GM20431 (cell line): ENCODE results near the gene CCDC50.

Experiments
- in situ Hi-C: fragments of 300-500 bp; cut with MseI, MboI; formaldehyde crosslinking; loops from one replicate; pipeline ENCODE4 v1.15.0; 2020; ENCODE audit warnings: low sequenced_read_pairs; ENCODE audit not compliant: unreplicated experiment

CCDC50 gene

DNA sequence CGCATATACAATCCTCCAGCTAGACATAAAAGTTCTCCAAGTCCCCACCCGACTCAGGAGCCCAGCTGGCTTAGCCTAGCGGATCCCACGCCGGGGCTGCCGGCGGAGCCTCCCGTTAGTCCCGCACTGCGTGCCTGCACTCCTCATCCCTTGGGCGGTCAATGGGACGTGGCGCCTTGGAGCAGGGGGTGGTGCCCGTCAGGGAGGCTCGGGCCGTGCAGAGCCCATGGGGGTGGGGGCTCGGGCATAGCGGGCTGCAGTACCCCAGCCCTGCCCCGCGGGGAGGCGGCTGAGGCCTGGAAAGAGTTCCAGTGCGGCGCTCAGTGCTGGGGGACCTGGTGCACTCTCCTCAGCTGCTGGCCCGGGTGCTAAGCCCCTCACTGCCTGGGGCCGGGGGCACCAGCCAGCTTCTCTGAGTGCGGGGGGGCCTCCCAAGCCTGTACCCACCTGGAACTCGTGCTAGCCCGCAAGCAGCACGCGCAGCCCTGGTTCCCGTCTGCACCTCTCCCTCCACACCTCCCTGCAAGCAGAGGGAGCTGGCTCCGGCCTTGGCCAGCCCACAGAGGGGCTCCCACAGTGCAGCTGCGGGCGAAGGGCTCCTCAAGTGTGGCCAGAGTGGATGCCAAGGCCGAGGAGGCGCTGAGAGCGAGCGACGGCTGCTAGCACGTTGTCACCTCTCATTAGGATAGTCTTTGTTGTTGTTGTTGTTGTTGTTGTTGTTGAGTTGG is 12.2 kb upstream of the CCDC50 start:
- in situ Hi-C loops: no loop called here

DNA sequence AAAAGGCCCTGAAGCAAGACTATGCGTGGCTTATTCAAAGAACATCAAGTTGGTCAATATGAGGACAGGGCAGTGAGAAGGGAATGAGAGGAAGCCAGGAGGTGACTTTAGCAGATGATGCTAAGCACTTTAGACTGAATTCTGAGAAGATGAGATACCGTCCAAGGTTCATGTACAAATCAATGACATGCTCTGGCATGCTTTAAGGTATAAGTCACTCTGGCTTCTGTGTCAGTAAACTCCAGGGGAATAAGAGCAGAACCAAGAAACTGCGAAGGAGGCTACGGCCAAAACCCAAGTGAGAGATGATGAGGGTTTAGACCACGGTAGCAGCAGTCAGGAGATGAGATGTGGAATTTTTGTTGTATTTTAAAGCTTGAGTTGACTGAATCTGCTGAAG is 8.9 kb upstream of the CCDC50 start:
- in situ Hi-C loops: no loop called here

GRCh38 chr3:191321019-191321767 is 8.0 kb upstream of the CCDC50 start:
- in situ Hi-C loops: no loop called here

DNA sequence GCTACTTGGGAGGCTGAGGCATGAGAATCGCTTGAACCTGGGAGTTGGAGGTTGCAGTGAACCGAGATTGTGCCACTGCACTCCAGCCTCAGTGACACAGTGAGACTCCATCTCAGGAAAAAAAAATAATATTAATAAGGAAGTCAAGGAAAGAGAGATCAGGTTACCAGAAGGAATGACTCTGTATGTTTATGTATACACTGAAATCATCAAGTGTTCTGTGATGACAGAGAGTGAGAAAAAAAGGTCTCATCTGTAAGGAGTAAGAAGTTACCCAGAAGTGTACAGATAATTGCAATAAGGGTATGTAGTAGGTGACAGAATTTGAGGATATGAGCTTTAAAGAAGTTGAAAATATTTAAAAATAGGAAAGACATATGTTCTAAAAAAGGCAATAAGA is 4.3 kb upstream of the CCDC50 start:
- in situ Hi-C loops: no loop called here

DNA sequence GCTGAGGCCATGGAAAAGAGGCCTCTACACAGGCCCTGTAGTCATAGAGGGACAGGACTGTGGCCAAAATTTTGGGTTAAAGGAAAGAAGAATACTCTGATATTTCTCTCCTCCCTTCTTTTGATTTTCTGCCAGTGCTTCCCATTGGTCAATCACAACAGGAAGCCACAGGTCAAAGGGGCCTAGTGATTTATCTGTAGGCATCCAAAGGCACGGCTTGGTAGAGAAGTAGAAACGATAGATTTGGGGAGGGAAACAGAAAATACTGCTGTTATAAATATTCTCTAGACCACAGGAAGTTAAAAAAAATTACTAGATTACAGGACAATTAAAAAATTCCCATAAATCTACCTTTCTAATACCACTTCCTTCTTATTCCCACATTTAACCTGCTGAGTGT is 1.7 kb upstream of the CCDC50 start:
- in situ Hi-C loops: no loop called here

DNA sequence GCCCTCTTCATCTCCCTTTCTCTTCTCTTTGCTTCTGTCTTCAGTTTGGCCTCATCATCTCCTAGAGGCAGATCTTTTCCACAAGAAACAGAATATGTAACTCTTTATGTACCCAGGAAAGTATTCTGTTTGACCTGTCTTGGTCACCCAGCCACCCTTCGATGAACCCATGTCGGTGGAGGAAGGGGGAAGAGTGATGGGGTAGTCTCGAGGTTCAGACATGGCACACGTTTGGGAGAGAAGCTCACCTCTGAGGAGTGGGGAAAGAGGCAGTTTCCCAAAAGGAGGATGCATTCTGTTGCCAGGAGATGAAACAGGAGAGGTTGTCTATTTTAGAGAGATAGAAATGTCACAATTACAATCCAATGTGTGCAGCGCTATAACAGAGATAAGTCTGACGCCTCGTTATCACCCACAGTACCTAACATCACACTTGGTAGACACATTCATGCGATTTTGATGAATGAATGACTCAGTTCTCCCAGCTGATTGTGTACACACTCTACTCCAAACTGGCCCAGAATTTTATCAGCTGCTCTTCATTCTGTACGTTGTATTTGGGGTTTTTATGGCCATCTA is 722 bp upstream of the CCDC50 start:
- in situ Hi-C loops: no loop called here

DNA sequence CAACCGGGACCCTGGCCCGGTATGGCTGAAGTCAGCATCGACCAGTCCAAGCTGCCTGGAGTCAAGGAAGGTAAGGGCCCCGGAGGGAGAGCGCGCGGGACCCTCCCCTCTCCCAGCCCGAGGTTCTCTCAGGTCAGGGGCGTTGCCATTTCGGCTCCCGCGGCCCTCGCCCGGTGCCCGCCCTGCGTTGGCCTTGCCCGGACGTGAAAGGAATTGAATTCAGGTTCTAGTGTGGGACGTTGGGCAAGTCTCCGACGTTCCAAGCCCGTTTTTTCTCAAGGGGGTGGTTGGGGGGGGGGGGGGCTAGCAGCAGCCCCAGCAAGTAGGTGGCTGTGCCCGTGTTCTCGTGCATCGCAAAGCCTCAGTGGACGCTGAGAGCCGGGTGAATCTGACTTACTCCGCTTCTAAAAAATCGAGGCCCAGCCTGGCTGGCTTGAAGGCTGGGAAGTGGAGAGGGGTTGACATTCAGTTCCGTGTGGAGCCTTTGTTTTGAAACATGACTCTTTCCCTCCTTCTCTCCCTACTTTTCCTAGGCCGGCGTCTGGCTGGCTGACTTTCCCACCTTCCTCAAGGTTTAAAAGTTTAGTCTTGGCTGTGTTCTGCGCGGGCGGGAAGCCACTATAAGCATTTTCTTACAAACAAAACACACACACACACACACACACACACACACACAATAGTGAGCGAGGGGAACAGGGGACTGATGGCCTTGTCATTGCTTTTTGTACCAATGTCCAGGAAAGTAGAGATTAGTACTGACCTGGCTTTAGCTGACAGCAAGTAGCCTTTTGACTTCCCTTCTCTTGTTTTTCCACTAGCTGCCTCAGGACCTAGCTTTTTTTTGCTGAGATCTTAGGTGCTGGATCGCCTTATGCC is 698 bp downstream of the CCDC50 start, which contains the start of gene UTS2B:
TSS of gene UTS2B (minus strand) at position 873 of the 876 bp plus-strand sequence. CDS start 48,337 bp downstream, outside the sequence.
- in situ Hi-C loops: no loop called here

- in situ Hi-C loops: no loop called here
These were observed 1.4 kb downstream of the CCDC50 start for GRCh38 chr3:191330530-191331048.

DNA sequence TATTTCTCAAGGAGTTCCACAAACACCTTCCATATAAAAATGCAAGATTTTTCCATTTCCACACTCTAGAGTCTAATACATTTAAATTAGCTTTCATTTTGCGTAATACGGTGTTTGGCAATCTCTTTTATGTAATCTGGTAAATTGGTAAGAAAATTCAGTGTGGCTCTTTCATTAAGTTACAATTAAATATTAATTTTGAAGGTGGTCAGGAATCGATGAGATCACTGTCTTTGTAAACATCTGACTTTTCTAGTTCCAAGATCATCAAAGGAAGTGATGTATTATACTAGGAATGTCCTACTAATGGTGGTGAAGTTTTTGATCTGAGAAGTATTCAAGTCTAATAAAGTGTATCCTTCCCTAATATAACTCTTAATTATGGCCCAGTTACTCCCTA is 2.2 kb downstream of the CCDC50 start:
- in situ Hi-C loops: no loop called here

GRCh38 chr3:191333298-191333880 is 4.2 kb downstream of the CCDC50 start:
- in situ Hi-C loops: no loop called here

GRCh38 chr3:191334346-191334893 is 5.2 kb downstream of the CCDC50 start:
- in situ Hi-C loops: no loop called here

GRCh38 chr3:191336833-191337232 is 7.6 kb downstream of the CCDC50 start:
- in situ Hi-C loops: no loop called here

GRCh38 chr3:191338177-191338488 is 8.9 kb downstream of the CCDC50 start:
- in situ Hi-C loops: no loop called here

DNA sequence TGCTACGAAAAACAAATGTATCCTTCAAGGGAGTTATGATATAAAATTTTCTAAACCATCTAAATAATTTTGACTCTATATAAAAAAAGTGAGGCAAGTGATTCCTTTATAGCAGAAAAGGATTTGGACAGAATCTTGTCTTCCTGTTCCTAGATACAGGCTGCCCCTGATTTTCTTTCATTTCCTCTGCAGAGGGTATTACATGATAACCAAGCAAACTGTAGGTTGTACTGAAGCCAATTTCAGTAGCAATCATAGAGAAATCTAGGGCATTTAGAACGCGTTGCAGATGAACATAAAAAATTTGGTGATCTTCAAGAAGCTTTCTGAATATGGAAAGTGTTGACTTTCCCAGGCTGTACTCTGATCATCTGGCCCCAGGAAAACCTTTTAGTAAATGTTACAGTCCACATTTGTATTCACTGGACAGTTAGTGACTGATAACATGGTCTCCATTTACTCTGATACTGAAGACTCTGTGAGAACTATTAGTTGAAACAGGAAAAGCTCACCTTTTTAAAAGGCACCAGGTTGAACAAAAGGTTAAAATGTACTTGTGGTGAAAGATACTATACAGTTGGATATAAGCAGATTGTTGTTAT is 10.2 kb downstream of the CCDC50 start:
- in situ Hi-C loops: no loop called here

- in situ Hi-C loops: no loop called here
These were observed 11.2 kb downstream of the CCDC50 start for GRCh38 chr3:191340351-191340750.

DNA sequence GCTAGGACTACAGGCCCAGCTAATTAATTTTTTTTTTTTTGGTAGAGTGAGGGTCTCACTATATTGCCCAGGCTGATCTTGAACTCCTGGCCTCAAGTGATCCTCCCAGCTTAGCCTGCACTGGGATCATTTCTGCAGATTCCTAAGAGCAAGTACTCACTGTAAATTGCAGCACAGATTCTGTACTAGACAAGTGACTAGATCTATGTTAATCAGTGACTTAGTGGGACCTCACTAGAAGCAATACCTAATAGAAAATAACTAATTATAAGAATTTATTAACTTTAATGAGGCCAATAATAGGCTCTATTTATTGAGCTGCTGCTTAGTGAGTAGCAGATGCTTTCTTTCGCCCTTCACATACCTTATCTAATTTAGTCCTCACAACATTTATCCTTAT is 11.8 kb downstream of the CCDC50 start:
- in situ Hi-C loops: no loop called here

DNA sequence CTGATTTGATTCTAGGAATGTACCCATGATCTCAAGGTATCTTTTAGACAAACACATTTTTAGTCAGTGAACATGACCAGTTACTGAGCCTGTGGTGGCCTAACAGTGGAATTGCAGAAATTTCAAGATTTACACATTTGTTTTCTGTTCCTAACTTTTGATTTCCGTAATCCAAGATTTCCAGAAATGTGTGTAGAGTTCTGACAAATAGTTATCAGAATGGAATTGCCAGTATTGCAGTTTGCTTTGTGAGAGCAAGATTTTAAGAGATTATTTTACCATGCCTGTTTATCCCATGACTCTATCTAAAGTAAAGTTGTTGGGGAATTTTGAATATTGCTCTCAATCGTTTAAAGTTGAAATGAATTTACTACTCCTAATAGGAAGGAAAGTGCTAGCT is 12.8 kb downstream of the CCDC50 start:
- in situ Hi-C loops: no loop called here

GRCh38 chr3:191342411-191342810 is 13.2 kb downstream of the CCDC50 start:
- in situ Hi-C loops: no loop called here

DNA sequence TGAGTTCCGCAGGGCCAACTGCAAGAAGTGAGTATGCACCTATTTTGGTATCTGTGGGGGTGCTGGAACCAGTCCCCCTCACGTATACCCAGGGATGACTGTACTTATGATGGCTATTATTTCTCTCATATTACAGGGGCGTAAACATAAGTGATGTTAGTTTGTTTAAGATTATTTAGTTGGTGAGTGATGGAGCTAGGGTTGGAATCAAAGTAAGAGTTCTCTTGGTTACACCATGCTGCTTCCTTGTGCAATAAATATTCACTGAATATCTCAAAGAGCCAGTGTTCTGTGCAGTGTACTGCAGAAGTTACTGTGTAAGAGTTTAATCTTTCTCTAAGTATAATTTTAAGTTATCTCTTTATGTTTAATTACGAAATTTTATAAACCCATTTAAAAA is 13.9 kb downstream of the CCDC50 start:
- in situ Hi-C loops: no loop called here
